HL-60 (cell line): ENCODE measurements around the gene IQGAP1.

Source experiments
- POLR2AphosphoS5 ChIP-seq: IDR thresholded peaks from 2 replicates; pipeline ENCODE4 v1.6.1; 2012; ENCODE audit warnings: low read depth
- TF ChIP-seq, protein P1 (sequence below): IDR thresholded peaks from one replicate; pipeline ENCODE4 v1.5.1; 2011; ENCODE audit warnings: low read length, control low read depth, inconsistent platforms; ENCODE audit not compliant: insufficient read depth
- TF ChIP-seq, protein P2 (sequence below): IDR thresholded peaks from 2 replicates; pipeline ENCODE4 v1.6.1; 2012; ENCODE audit warnings: low read depth; ENCODE audit not compliant: insufficient replicate concordance

DNA sequence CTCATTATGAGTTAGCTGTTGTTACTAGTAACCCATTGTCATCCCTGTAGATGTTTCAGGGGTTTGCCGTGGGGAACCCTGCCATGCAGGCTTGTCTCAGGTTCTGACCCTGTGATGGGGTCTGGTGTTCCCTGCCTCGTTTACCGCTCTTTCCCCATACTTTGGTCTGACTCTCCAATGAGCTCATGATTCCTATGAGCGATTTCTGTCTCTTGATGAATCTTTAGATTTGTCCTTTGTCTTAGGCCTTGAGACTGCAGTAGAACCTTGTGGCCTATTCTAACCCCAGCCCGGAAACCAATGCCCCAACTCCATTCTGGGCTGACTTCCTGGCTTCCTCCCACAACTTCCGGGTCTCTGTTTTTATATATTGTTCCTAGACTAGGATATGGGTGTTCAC is 11.3 kb upstream of the IQGAP1 start:
- TF ChIP-seq, protein P1, sequence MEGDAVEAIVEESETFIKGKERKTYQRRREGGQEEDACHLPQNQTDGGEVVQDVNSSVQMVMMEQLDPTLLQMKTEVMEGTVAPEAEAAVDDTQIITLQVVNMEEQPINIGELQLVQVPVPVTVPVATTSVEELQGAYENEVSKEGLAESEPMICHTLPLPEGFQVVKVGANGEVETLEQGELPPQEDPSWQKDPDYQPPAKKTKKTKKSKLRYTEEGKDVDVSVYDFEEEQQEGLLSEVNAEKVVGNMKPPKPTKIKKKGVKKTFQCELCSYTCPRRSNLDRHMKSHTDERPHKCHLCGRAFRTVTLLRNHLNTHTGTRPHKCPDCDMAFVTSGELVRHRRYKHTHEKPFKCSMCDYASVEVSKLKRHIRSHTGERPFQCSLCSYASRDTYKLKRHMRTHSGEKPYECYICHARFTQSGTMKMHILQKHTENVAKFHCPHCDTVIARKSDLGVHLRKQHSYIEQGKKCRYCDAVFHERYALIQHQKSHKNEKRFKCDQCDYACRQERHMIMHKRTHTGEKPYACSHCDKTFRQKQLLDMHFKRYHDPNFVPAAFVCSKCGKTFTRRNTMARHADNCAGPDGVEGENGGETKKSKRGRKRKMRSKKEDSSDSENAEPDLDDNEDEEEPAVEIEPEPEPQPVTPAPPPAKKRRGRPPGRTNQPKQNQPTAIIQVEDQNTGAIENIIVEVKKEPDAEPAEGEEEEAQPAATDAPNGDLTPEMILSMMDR: no peak
- TF ChIP-seq, protein P2, sequence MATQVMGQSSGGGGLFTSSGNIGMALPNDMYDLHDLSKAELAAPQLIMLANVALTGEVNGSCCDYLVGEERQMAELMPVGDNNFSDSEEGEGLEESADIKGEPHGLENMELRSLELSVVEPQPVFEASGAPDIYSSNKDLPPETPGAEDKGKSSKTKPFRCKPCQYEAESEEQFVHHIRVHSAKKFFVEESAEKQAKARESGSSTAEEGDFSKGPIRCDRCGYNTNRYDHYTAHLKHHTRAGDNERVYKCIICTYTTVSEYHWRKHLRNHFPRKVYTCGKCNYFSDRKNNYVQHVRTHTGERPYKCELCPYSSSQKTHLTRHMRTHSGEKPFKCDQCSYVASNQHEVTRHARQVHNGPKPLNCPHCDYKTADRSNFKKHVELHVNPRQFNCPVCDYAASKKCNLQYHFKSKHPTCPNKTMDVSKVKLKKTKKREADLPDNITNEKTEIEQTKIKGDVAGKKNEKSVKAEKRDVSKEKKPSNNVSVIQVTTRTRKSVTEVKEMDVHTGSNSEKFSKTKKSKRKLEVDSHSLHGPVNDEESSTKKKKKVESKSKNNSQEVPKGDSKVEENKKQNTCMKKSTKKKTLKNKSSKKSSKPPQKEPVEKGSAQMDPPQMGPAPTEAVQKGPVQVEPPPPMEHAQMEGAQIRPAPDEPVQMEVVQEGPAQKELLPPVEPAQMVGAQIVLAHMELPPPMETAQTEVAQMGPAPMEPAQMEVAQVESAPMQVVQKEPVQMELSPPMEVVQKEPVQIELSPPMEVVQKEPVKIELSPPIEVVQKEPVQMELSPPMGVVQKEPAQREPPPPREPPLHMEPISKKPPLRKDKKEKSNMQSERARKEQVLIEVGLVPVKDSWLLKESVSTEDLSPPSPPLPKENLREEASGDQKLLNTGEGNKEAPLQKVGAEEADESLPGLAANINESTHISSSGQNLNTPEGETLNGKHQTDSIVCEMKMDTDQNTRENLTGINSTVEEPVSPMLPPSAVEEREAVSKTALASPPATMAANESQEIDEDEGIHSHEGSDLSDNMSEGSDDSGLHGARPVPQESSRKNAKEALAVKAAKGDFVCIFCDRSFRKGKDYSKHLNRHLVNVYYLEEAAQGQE: no peak
- TF ChIP-seq POLR2AphosphoS5: peak; percentile 32; the same call in 1 of the 2 replicates
